Effector CD8-positive, alpha-beta T cell (primary cell): Measurements from ENCODE around the gene TNFRSF12A.

Source experiments
- DNase-seq: peaks from one replicate; lab custom pipeline; 2025; lab: John Stamatoyannopoulos, UW

The TNFRSF12A gene

GRCh38 chr16:2986623-2987188, 33.5 kb upstream of the TNFRSF12A start:
- DNase-seq: no peak

DNA sequence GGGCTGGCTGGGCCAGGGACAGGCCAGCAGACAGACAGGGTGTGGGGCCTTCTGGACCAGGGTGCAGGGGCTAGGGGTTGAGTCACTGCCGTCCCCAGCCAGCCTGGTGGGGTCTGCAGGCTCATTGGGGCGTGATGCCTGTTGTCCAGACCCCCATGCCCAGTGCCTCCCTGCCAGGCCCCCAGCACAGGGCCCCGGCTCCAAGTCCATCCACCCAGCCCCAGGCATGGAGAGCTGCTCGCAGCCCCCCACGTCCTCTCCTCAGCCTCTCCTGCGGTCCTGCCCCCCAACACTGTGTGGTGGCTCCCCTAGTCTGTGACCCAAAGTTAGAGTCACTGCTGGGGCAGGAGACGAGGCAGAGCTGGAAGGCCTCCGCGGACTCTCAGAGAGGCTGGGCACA, 32.9 kb upstream of the TNFRSF12A start:
- DNase-seq: no peak

DNA sequence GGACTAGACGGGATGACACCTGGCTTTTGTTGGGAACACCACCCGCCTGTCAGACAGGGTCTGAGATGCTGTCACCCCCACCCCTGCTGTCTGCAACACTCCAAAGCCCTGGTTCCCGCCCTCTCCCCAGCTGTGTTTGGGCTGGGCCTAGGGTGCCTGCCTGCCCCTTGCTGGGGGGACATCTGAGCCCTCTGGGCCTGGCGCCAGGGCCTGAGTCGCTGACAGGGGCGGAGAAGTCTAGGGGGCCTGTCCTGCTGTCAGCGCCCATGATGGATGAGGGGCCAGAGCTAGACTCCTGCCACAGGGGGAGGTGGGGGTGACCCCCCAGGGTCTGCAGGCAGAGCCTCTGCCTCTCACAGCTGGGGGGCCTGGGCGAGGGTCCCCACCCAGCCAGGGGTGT, 32.3 kb upstream of the TNFRSF12A start:
- DNase-seq: no peak

- no peak for DNase-seq
Observed at GRCh38 chr16:2988590-2989099, 31.5 kb upstream of the TNFRSF12A start.

GRCh38 chr16:2990891-2991290, 29.3 kb upstream of the TNFRSF12A start:
- DNase-seq: no peak

DNA sequence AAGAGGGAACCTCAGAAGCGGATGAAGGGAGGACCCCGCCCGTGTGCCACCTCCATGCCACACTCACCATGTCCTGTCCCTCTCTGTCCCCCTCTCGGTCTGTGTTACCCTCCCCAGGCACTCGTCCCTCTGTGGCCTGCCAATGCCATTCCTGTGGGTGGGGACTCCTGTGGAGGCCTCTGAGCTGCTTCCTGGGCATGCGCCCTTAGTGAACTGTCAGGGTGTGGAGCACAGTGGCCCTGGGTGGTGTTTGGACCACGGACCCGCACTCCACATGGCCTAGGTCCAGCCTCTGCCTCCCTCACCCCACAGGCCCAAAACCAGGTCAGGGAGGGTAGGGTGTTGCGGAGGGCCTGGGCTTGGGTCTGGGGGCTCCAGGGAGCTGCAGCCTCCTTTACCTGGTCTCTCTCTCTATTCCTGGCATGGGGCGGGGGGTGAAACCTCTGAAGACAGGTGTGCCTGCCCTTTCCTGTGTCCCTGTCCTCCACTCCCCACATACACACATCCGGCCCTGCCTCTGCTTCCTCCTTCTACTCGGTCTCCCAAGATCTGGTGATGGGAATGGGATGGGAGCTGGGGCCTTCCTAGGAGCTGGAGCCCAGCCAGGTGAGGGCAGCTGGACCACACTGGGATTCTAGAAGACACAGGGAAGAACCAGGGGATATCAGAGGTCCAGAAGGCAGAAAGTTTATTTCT, 28.5 kb upstream of the TNFRSF12A start:
- DNase-seq: no peak

DNA sequence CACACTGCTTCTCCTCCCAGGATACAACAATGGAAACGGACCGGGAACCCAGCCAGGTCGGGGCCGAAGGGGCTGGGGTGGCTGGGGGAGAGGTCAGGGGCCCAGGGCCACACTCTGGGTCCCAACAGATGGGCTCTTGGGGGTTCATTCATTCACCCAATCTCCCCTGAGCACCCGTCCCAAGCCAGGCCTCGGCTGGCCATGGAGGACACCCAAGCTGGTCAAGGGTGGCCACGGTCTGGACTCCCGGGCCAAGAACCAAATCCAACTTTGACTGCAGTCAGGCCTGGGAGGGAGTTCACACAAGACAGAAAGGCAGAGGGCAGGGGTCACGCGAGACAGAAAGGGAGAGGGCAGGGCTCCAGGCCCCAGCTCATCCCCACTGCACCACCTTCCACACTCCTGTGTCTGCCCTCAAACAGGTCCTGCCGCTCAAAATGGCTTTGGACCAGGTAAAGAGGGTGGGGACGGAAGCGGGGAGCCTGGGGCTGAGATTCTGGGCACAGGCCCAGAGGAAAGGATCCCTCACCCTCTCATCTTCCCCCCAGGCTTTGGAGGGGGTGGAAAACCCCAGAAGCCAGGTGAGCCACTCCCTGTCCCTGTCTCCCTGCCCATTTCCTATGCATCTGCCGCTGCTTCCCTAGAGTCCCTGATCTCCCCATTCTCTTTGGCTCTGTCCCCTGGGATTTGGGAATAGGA, 27.6 kb upstream of the TNFRSF12A start:
- DNase-seq: no peak

DNA sequence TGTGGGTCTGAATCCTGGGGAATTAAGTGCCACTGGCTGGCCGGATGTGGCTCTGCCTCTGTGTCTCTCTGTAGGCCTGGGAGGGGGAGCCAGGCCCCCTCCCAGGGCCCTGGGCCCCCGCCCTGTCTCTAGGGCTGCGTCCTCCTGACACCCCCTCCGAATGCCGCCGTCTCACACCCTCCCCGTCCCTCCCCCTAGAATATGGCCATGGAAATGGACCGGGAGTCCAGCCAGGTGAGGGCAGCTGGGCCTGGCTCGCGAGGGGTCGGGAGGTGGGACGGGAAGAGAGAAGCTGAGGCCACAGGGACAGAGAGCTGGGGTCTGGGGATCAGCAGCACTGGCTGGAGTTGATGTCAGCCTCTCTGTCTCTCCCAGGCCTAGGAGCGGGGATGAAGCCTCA, 23.9 kb upstream of the TNFRSF12A start:
- no peak for DNase-seq

GRCh38 chr16:2999929-3000328, 20.2 kb upstream of the TNFRSF12A start:
- DNase-seq: no peak

GRCh38 chr16:3000540-3000939, 19.6 kb upstream of the TNFRSF12A start:
- no peak for DNase-seq

DNA sequence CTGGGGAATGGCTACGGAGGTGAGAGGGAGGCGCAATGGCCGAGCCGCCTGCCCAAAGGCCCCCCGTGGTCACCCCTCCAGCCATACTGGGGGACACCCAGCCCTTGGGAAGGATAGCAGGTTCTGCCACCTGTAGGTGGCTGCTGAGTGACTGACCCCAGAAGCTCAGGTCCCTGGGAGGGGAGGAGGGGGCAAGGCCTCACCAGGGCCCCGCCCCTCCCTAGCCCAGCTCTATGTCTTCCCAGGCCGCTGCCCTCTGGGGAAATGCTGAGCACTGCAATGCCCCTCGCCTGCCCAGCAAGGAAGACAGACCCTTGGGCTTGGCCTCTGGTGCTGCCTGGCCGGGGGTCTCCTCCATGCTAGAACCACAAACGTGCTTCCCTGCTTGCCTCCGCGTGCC, 18.9 kb upstream of the TNFRSF12A start:
- DNase-seq: no peak

- peak; percentile 90 for DNase-seq
Observed at GRCh38 chr16:3003582-3004270, 16.4 kb upstream of the TNFRSF12A start.

- DNase-seq: no peak
Observed at GRCh38 chr16:3004319-3004718, 15.8 kb upstream of the TNFRSF12A start.

DNA sequence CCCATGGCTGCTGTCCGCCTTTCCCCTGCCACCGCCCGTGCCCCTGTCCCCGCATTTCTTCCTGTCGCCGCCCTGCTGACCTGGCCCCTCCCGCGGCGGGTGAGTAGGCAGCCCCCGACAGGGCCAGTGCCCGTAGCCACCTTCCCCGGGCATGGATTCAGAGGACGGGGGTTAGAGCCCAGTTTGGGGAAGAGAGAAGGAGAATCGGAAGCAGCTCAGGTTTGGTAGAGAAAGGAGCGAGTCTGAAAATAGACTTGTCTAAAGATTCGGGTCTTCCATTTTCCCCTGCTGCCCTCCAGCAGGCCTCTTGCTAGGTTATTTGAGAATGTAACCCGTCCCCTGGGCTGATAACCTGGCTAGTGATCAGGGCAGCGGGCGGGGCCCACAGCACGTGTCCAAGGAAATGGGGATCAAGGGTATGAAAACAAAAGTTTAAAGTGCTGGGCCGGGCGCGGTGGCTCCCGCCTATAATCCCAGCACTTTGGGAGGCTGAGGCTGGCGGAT, 15.3 kb upstream of the TNFRSF12A start:
- no peak for DNase-seq

- no peak for DNase-seq
Observed at GRCh38 chr16:3007059-3007956, 12.9 kb upstream of the TNFRSF12A start.

- DNase-seq: no peak
Observed at GRCh38 chr16:3007957-3008689, 12.0 kb upstream of the TNFRSF12A start.

DNA sequence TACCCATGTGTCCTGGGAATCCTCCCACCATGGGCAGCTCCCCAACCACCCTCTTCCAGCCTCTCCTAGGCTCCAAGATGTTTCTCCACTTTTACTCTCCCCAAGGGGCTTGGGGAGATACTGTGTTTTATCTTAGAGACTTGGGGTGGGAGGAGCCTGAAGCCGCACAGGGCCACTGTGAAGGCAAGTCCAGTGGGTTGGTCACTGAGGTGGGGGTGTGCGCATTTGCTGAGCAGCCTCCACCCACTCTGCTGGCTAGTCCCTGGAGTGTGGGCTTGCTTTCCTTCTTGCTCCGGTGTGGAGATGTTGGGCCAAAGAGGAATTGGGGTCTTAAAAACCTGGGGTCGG, 11.5 kb upstream of the TNFRSF12A start:
- no peak for DNase-seq

DNA sequence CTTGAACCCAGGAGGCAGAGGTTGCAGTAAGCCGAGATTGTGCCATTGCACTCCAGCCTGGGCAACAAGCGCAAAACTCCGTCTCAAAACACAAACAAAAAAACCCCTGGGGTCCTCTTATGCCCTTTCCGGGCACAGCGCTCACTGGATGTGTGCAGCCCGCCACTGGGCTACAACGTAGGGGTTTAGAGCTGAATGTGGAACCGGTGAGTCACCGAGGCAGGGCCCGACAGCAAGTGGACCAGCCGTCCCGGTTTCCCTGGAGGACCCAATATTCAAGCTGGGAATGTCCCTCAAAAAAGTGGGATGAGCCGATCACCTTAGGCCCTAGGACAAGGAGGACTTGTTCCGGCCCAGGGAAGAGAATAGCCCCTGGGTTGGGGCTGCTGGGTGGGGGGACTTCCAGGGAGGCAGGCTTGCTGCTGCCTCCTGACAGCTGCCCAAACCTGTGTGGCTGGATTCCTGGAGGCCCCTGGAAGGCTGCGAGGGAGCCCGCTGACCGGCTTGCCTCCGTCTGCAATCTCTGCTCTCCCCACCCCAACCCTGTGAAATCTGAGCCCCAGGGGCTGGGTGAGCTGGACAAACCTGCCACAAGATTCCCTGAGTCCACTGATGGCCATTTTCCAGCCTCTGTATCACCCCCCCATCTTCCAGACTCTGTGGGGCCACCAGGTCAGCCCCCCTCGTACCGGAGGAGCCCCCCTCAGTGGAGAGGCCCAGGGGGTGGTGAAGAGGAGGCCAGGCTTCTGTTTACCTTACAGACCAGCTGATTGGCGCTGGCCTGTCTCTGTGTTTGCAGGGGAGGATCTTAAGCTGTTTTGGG, 10.4 kb upstream of the TNFRSF12A start:
- no peak for DNase-seq

GRCh38 chr16:3010510-3010909, 9.7 kb upstream of the TNFRSF12A start:
- no peak for DNase-seq

DNA sequence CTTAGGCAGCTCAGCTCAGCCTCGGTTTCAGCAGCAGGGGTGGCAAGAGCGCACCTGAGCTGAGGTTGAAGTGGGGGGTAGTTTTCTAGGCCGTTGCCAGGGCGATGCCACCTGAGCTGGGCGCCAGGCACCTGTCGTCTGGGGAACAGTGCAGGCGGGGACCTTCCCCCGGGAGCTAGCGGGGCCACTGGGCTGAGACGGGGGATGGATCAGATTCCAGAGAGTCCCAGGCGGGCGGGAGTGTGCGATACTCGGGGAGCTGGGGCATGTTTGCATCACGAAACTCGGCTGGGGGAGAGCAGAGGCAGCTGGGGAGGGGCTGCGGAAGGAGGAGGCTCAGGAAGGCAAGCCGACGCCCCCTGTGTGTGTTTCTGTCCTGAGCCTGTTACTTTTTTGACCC, 7.9 kb upstream of the TNFRSF12A start:
- DNase-seq: no peak
